Ishikawa (cell line): ENCODE results near the gene TRIM61.

Experiments
- CREB1 ChIP-seq: IDR thresholded peaks from 2 replicates; pipeline ENCODE4 v1.6.1; 2012; ENCODE audit warnings: low read depth
- TCF12 ChIP-seq: IDR thresholded peaks from 2 replicates; pipeline ENCODE4 v1.6.1; 2012; ENCODE audit warnings: low read depth
- TEAD4 ChIP-seq: IDR thresholded peaks from 2 replicates; pipeline ENCODE4 v1.6.1; 2012
- YY1 ChIP-seq: IDR thresholded peaks from 2 replicates; pipeline ENCODE4 v1.6.1; 2012; ENCODE audit warnings: low read depth

GRCh38 chr4:164931551-164932324, 45.7 kb downstream of the TRIM61 start:
- TF ChIP-seq CREB1 = no peak
- TF ChIP-seq YY1 = no peak
- TF ChIP-seq TCF12 = no peak
- no peak for TF ChIP-seq TEAD4
